ENCODE data around the gene NOL8. TPM values are rescaled to one million over a fixed set of nuclear protein-coding genes. Genes with fewer than 3 reads are reported as not detected.
A peak's percentile ranks its signal among the peaks of the same experiment; 100 is the strongest.

The NOL8 gene
- total RNA-seq, 2 experiments from 2014 or later = 57.7 to 80.2 TPM

GRCh38 chr9:92293075-92293354 is 32.1 kb downstream of the NOL8 start:
- Mint-ChIP-seq H3K27me3 (no peaks in the 10 kb centered on the region), H3K4me3 (peak overlapping the region; percentile 87), H3K9me3 (ENCODE audit: low read depth) (no peaks in the 10 kb centered on the region), H3K27ac (peak overlapping the region; percentile 98), H3K36me3 (ENCODE audit: low read depth) (peaks cover 66% of the 10 kb centered on the region), H3K4me1 (peaks cover 61% of the 10 kb centered on the region)
- DNase-seq = no peak
- POLR2A ChIA-PET = no interaction called here
- CTCF ChIA-PET = no interaction called here
- intact Hi-C loops (cut with DNase I, micrococcal nuclease) = loop anchor here (1.0 to 10.0 kb wide), 9 partner anchors 32 to 1162 kb away; partner anchors contain the start of genes CENPP (in 2 of the 2), NOL8 (in 2 of the 2), BICD2 (in 1 of the 2) and CARD19 (in 1 of the 2)
- no peak for ATAC-seq

- Mint-ChIP-seq H3K27ac (peak overlapping the region; percentile 98), H3K9me3 (ENCODE audit: low read depth) (no peaks in the 10 kb centered on the region), H3K4me3 (peak overlapping the region; percentile 87), H3K27me3 (no peaks in the 10 kb centered on the region), H3K36me3 (ENCODE audit: low read depth) (peaks cover 66% of the 10 kb centered on the region), H3K4me1 (peaks cover 60% of the 10 kb centered on the region)
- no peak for ATAC-seq
- intact Hi-C loops (cut with DNase I, micrococcal nuclease) = loop anchor here (1.0 to 10.0 kb wide), 9 partner anchors 33 to 1162 kb away; partner anchors contain the start of genes CENPP (in 2 of the 2), NOL8 (in 2 of the 2), BICD2 (in 1 of the 2) and CARD19 (in 1 of the 2)
- ChIA-PET POLR2A (interaction anchor here (0.6 to 1.6 kb wide), 4 partner anchors 10 to 41 kb away, joined by 3 to 5 read pairs (median 4); no protein-coding TSS in a partner anchor), CTCF (interaction anchor here (1.0 to 1.7 kb wide), 3 partner anchors 10 to 14 kb away, joined by 3 to 4 read pairs (median 3); no protein-coding TSS in a partner anchor)
- DNase-seq = peak; percentile 15
Observed at GRCh38 chr9:92292338-92293074, 32.6 kb downstream of the NOL8 start.

- Mint-ChIP-seq H3K27ac (peak overlapping the region; percentile 98), H3K9me3 (ENCODE audit: low read depth) (no peaks in the 10 kb centered on the region), H3K36me3 (ENCODE audit: low read depth) (peaks cover 64% of the 10 kb centered on the region), H3K4me1 (peaks cover 62% of the 10 kb centered on the region), H3K27me3 (no peaks in the 10 kb centered on the region), H3K4me3 (peak overlapping the region; percentile 87)
- intact Hi-C loops (cut with DNase I, micrococcal nuclease) = loop anchor here (5.0 to 10.0 kb wide), 5 partner anchors 159 to 1163 kb away; partner anchors contain the start of genes CARD19 (in 1 of the 2), FAM120A (in 1 of the 2), FAM120AOS (in 1 of the 2) and ZNF484 (in 1 of the 2)
- no peak for DNase-seq
- ChIA-PET CTCF (interaction anchor here (1.0 to 1.7 kb wide), 3 partner anchors 10 to 15 kb away, joined by 3 to 4 read pairs (median 3); no protein-coding TSS in a partner anchor), POLR2A (interaction anchor here (0.6 to 1.6 kb wide), 5 partner anchors 9 to 40 kb away, joined by 3 to 5 read pairs (median 3); no protein-coding TSS in a partner anchor)
- ATAC-seq = no peak
Observed at GRCh38 chr9:92291577-92291976, 33.6 kb downstream of the NOL8 start.

GRCh38 chr9:92290785-92291429 is 34.2 kb downstream of the NOL8 start:
- intact Hi-C loops (cut with DNase I, micrococcal nuclease) = loop anchor here (5.0 to 10.0 kb wide), 5 partner anchors 159 to 1164 kb away; partner anchors contain the start of genes CARD19 (in 1 of the 2), FAM120A (in 1 of the 2), FAM120AOS (in 1 of the 2) and ZNF484 (in 1 of the 2)
- ATAC-seq (no peak), DNase-seq (no peak)
- Mint-ChIP-seq H3K36me3 (ENCODE audit: low read depth) (peaks cover 68% of the 10 kb centered on the region), H3K9me3 (ENCODE audit: low read depth) (no peaks in the 10 kb centered on the region), H3K4me3 (peak overlapping the region; percentile 87), H3K27ac (peak overlapping the region; percentile 74), H3K4me1 (peaks cover 62% of the 10 kb centered on the region), H3K27me3 (no peaks in the 10 kb centered on the region)
- CTCF ChIA-PET = interaction anchor here (1.0 to 1.7 kb wide), 2 partner anchors 12 to 14 kb away, joined by 3 to 4 read pairs; no protein-coding TSS in a partner anchor
- POLR2A ChIA-PET = interaction anchor here (0.6 to 1.6 kb wide), 2 partner anchors 8 to 24 kb away, joined by 3 to 5 read pairs; no protein-coding TSS in a partner anchor

- Mint-ChIP-seq H3K27ac (peak overlapping the region; percentile 52), H3K4me1 (peaks cover 57% of the 10 kb centered on the region), H3K9me3 (ENCODE audit: low read depth) (no peaks in the 10 kb centered on the region), H3K4me3 (no peak overlapping the region), H3K27me3 (no peaks in the 10 kb centered on the region), H3K36me3 (ENCODE audit: low read depth) (peaks cover 75% of the 10 kb centered on the region)
- intact Hi-C loops (cut with DNase I, micrococcal nuclease) = loop anchor here (5.0 to 10.0 kb wide), 7 partner anchors 38 to 1165 kb away; partner anchors contain the start of genes CARD19 (in 1 of the 2), FAM120A (in 1 of the 2), FAM120AOS (in 1 of the 2) and ZNF484 (in 1 of the 2)
- no peak for ATAC-seq
- no peak for DNase-seq
- CTCF ChIA-PET = interaction anchor here (1.1 to 1.4 kb wide), 2 partner anchors 14 to 154 kb away, joined by 3 to 4 read pairs; no protein-coding TSS in a partner anchor
- POLR2A ChIA-PET = interaction anchor here (0.6 kb wide), 1 partner anchor 50 kb away, joined by 6 read pairs; no protein-coding TSS in a partner anchor
Observed at GRCh38 chr9:92289708-92290390, 35.3 kb downstream of the NOL8 start.

- Mint-ChIP-seq H3K36me3 (ENCODE audit: low read depth) (peaks cover 70% of the 10 kb centered on the region), H3K4me3 (no peak overlapping the region), H3K9me3 (ENCODE audit: low read depth) (no peaks in the 10 kb centered on the region), H3K27ac (peak overlapping the region; percentile 19), H3K4me1 (peaks cover 41% of the 10 kb centered on the region), H3K27me3 (no peaks in the 10 kb centered on the region)
- DNase-seq = no peak
- intact Hi-C loops (cut with DNase I, micrococcal nuclease) = no loop called here
- ChIA-PET POLR2A (interaction anchor here (1.2 to 2.2 kb wide), 2 partner anchors 12 to 13 kb away, joined by 4 to 6 read pairs; no protein-coding TSS in a partner anchor), CTCF (interaction anchor here (1.0 to 2.8 kb wide), 6 partner anchors 9 to 139 kb away, joined by 3 to 11 read pairs (median 4); no protein-coding TSS in a partner anchor)
- no peak for ATAC-seq
Observed at GRCh38 chr9:92279302-92279701, 45.8 kb downstream of the NOL8 start.

GRCh38 chr9:92278110-92278509 is 47.0 kb downstream of the NOL8 start:
- Mint-ChIP-seq H3K36me3 (ENCODE audit: low read depth) (peaks cover 74% of the 10 kb centered on the region), H3K4me3 (no peak overlapping the region), H3K4me1 (peaks cover 41% of the 10 kb centered on the region), H3K9me3 (ENCODE audit: low read depth) (no peaks in the 10 kb centered on the region), H3K27ac (no peak overlapping the region), H3K27me3 (no peaks in the 10 kb centered on the region)
- DNase-seq = no peak
- ChIA-PET POLR2A (interaction anchor here (2.2 kb wide), 1 partner anchor 11 kb away, joined by 6 read pairs; no protein-coding TSS in a partner anchor), CTCF (interaction anchor here (0.6 to 2.8 kb wide), 5 partner anchors 10 to 513 kb away, joined by 3 to 11 read pairs (median 4); no protein-coding TSS in a partner anchor)
- intact Hi-C loops (cut with DNase I, micrococcal nuclease) = no loop called here
- no peak for ATAC-seq

GRCh38 chr9:92276331-92277032 is 48.7 kb downstream of the NOL8 start:
- peak overlapping the region; percentile 56 for H3K27ac Mint-ChIP-seq
- POLR2A ChIA-PET = interaction anchor here (0.7 kb wide), 2 partner anchors 394 to 1180 kb away, joined by 3 read pairs; partner anchors contain the start of gene IPPK
- H3K36me3 Mint-ChIP-seq (ENCODE audit: low read depth) = peaks cover 77% of the 10 kb centered on the region
- ATAC-seq (peak; percentile 71), DNase-seq (no peak)
- intact Hi-C loops (cut with DNase I, micrococcal nuclease) = no loop called here
- CTCF ChIA-PET = interaction anchor here (0.8 to 2.8 kb wide), 3 partner anchors 13 to 136 kb away, joined by 3 to 11 read pairs (median 4); no protein-coding TSS in a partner anchor
- no peaks in the 10 kb centered on the region for H3K27me3 Mint-ChIP-seq
- no peak overlapping the region for H3K4me3 Mint-ChIP-seq
- H3K9me3 Mint-ChIP-seq (ENCODE audit: low read depth) = no peaks in the 10 kb centered on the region
- peaks cover 41% of the 10 kb centered on the region for H3K4me1 Mint-ChIP-seq

- ChIA-PET CTCF (interaction anchor here (1.6 kb wide), 1 partner anchor 14 kb away, joined by 4 read pairs; no protein-coding TSS in a partner anchor), POLR2A (no interaction called here)
- intact Hi-C loops (cut with DNase I, micrococcal nuclease) = no loop called here
- no peaks in the 10 kb centered on the region for H3K27me3 Mint-ChIP-seq
- H3K36me3 Mint-ChIP-seq (ENCODE audit: low read depth) = peaks cover 82% of the 10 kb centered on the region
- DNase-seq = no peak
- peak overlapping the region; percentile 12 for H3K27ac Mint-ChIP-seq
- peaks cover 41% of the 10 kb centered on the region for H3K4me1 Mint-ChIP-seq
- no peak overlapping the region for H3K4me3 Mint-ChIP-seq
- no peaks in the 10 kb centered on the region for H3K9me3 Mint-ChIP-seq (ENCODE audit: low read depth)
- no peak for ATAC-seq
Observed at GRCh38 chr9:92275541-92275940, 49.6 kb downstream of the NOL8 start.

GRCh38 chr9:92270511-92270910 is 54.6 kb downstream of the NOL8 start:
- no peaks in the 10 kb centered on the region for H3K9me3 Mint-ChIP-seq (ENCODE audit: low read depth)
- peaks cover 74% of the 10 kb centered on the region for H3K36me3 Mint-ChIP-seq (ENCODE audit: low read depth)
- DNase-seq (no peak), ATAC-seq (no peak)
- CTCF ChIA-PET = no interaction called here
- intact Hi-C loops (cut with DNase I, micrococcal nuclease) = no loop called here
- POLR2A ChIA-PET = interaction anchor here (0.7 kb wide), 1 partner anchor 39 kb away, joined by 3 read pairs; no protein-coding TSS in a partner anchor
- no peaks in the 10 kb centered on the region for H3K4me1 Mint-ChIP-seq
- H3K27ac Mint-ChIP-seq = no peak overlapping the region
- no peaks in the 10 kb centered on the region for H3K27me3 Mint-ChIP-seq
- no peak overlapping the region for H3K4me3 Mint-ChIP-seq

Measured in activated CD4-positive, alpha-beta T cell treated with anti-CD3 and anti-CD28 coated beads for 36 hours (primary cell).